ENCODE measurements around the gene CCDC190.
"Not testable (repeated sequence)": the region's sequence is repeated elsewhere in the genome, so short reads cannot be mapped to it uniquely, and the experiment has no call there.

CCDC190 gene

GRCh38 chr1:162829268-162829667 is 31.7 kb downstream of the CCDC190 start:
- no peak for DNase-seq

- DNase-seq = no peak
Observed at GRCh38 chr1:162823771-162824525, 37.0 kb downstream of the CCDC190 start.

DNA sequence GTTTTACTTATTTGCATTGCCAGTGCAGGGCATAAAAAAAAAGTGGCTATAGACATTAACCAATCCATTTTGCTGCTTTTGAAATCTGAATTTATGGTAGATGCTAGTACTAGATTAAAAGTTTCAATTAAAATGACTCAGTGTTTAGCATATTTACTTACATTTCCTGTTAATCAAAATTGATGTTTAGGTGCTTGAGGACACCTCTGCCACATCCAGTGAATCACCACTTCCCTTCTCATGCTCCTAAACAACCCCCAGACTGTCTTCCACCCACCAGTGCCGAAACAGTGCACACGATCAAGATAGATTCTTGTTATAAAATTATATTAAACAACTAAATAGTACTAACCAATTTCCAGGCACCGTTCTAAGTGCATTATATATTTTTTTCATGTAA is 37.7 kb downstream of the CCDC190 start:
- DNase-seq = no peak

- peak; percentile 66 for DNase-seq
Observed at GRCh38 chr1:162822391-162823200, 38.4 kb downstream of the CCDC190 start.

DNA sequence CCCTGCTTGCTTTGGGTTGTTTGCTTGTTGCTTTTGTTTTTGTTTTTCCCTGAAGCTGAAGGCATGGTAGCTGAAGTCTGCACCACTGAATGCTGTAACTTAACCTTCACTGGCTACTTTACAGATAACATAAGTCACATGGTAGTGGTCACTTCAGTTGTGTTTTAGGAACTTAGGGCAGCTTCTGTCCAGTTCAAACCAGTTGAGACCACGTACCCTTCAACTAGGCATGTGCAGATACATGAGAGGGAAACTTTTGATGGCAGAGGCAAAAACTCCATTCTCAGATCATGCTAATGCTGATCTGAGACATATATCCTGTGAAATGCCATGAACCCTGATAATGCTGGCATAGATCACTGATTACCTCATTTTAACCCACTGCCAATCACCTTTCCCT is 42.3 kb downstream of the CCDC190 start:
- DNase-seq = not testable (repeated sequence)

GRCh38 chr1:162818136-162818535 is 42.8 kb downstream of the CCDC190 start:
- not testable (repeated sequence) for DNase-seq

GRCh38 chr1:162812357-162812756 is 48.6 kb downstream of the CCDC190 start:
- not testable (repeated sequence) for DNase-seq

GRCh38 chr1:162807503-162807902 is 53.5 kb downstream of the CCDC190 start:
- DNase-seq = not testable (repeated sequence)
